Measurements from ENCODE around the gene ATG12. TPM values are rescaled to one million over a fixed set of nuclear protein-coding genes. Genes with fewer than 3 reads are reported as not detected.
"Not testable (repeated sequence)": the region's sequence is repeated elsewhere in the genome, so short reads cannot be mapped to it uniquely, and the experiment has no call there.

The ATG12 gene
- total and polyA plus RNA-seq, 2 of the 8 experiments (the other 6 are each of a cell fraction or from before 2014, with no cell fraction given) = 23.8 to 49.3 TPM

- TF ChIP-seq SUZ12 (IDR thresholded peaks at IDR 0.05; ENCODE audit: low read length) = no peak
Observed at GRCh38 chr5:115809946-115810345, 31.4 kb downstream of the ATG12 start (continued).

DNA sequence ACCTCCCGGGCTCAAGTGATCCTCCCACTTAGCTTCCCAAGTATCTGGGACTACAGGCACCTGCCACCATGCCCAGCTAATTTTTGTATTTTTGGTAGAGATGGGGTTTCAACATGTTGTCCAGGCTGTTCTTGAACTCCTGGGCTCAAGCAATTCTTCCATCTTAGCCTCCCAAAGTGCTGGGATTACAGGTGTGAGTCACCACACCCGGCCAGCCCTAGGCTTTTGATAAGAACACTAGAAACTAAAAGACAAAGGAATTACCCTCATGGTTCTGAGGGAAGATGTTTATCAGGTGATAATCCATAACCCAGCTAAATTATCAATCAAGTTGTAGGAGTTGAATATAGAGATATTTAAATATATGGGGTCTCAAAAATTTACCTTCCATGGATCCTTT, 33.3 kb downstream of the ATG12 start:
- H4K8ac ChIP-seq (ENCODE audit: extremely low read depth, insufficient read depth, low read length); H2BK5ac ChIP-seq (ENCODE audit: low read depth, low read length); H2AFZ ChIP-seq (ENCODE audit: low read length); H3K9ac ChIP-seq (replicated peaks in 1 of 4; ENCODE audit: extremely low read depth in 1 of 4, low read depth in 3 of 4, low read length in 3 of 4); H3K23me2 ChIP-seq (ENCODE audit: low read depth, low read length); H3K56ac ChIP-seq (replicated peaks; ENCODE audit: insufficient read length, low read depth, low read length); H3K79me2 ChIP-seq (ENCODE audit: control insufficient read depth in 1 of 2, insufficient read depth in 2 of 2, low read length in 2 of 2); H2BK120ac ChIP-seq (replicated peaks; ENCODE audit: low read depth, low read length); H3K27me3 ChIP-seq (replicated peaks in 1 of 4; ENCODE audit: control insufficient read depth in 3 of 4, extremely low read depth in 1 of 4, insufficient read depth in 3 of 4, low read length in 3 of 4); H3K79me1 ChIP-seq (ENCODE audit: low read depth, low read length); POLR2A ChIA-PET (ENCODE audit: partially characterized antibody); H2AK5ac ChIP-seq (ENCODE audit: low read depth, low read length); H4K20me1 ChIP-seq (replicated peaks in 1 of 2; ENCODE audit: control insufficient read depth in 1 of 2, insufficient read depth in 2 of 2, low read length in 2 of 2); H3K9me3 ChIP-seq (ENCODE audit: insufficient read depth in 2 of 2, low read depth in 1 of 2, low read length in 1 of 2); DNase-seq (ENCODE audit: low read depth in 1 of 2, low spot score in 2 of 2); H2BK20ac ChIP-seq (ENCODE audit: low read length); H3K4me3 ChIP-seq (ENCODE audit: extremely low read depth in 1 of 4, insufficient read depth in 2 of 4, low read depth in 3 of 4, low read length in 4 of 4); H3K27ac ChIP-seq (ENCODE audit: low read depth, low read length); H2BK12ac ChIP-seq (ENCODE audit: low read depth, low read length); H3K18ac ChIP-seq (ENCODE audit: extremely low read depth, low read length); H3K4me1 ChIP-seq (replicated peaks in 1 of 4; ENCODE audit: control insufficient read depth in 3 of 4, insufficient read depth in 4 of 4, low read length in 3 of 4); H3K4ac ChIP-seq (replicated peaks; ENCODE audit: insufficient read length, low read depth, low read length); FAIRE-seq; H4K5ac ChIP-seq (ENCODE audit: insufficient read length, low read depth, low read length); H3K4me2 ChIP-seq (ENCODE audit: insufficient read depth in 1 of 2, low read depth in 2 of 2, low read length in 2 of 2); H3K23ac ChIP-seq (ENCODE audit: insufficient read length); H4K91ac ChIP-seq (replicated peaks; ENCODE audit: insufficient read length, low read length); H2BK15ac ChIP-seq (ENCODE audit: low read length); H3K14ac ChIP-seq (ENCODE audit: insufficient read length): not testable (repeated sequence)
- H3K36me3 ChIP-seq (ENCODE audit: control insufficient read depth in 2 of 4, insufficient read depth in 4 of 4, low read length in 3 of 4) = peaks cover 0 to 31% (median 1%) of the 10 kb centered on the region in 4 experiments; a peak in 6 of 8 replicates
- WGBS, 2 experiments (ENCODE audit: extremely low coverage in 1 of 2, insufficient coverage in 1 of 2, insufficient read length in 1 of 2, insufficient replicate concordance in 2 of 2, low coverage in 1 of 2, low lambda C conversion rate in 2 of 2, missing lambda C conversion rate in 1 of 2) = 88% methylated on average over 2 of the region's 2 CpGs; no CpG with 5 or more reads in 1 of the 2 experiments
- CTCF ChIA-PET (ENCODE audit: partially characterized antibody) = interaction anchor here (1.7 to 2.1 kb wide), 3 partner anchors 9 to 173 kb away, joined by 4 to 11 read pairs (median 6); no protein-coding TSS in a partner anchor
